Activated effector memory CD4-positive, alpha-beta T cell treated with anti-CD3 and anti-CD28 coated beads, Interleukin-2, amount 50 U/mL, for 16 hours (primary cell): ENCODE data around the gene CRYGB.
A peak's percentile ranks its signal among the peaks of the same experiment; 100 is the strongest.

Experiments
- DNase-seq: peaks from one replicate; pipeline ENCODE4 v3.0.0-alpha.2; 2020

CRYGB gene, protein sequence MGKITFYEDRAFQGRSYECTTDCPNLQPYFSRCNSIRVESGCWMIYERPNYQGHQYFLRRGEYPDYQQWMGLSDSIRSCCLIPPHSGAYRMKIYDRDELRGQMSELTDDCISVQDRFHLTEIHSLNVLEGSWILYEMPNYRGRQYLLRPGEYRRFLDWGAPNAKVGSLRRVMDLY

DNA sequence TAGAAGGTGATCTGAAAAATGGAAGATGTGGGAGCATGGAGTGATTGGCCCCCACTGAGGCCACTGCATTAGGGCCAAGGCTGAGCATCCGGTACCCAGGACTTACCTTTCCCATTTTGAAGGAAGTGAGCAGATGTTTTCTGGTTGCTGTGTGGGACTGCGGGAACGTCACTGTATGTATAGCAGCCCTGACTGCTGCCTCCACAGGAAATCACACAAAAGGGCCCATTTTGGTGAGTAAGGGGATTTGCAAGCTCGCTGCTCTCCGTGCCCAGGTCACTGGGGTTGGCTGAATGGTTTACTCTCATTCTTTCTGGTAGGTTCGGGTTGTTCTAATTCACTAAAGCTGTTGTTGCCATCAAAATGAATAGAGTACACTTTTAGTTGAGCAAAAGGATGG is at the start of gene CRYGB:
Gene CRYGB (minus strand): TSS at position 153 of the 400 bp plus-strand sequence. CDS start 38 bp downstream, at position 115.
- no peak for DNase-seq

DNA sequence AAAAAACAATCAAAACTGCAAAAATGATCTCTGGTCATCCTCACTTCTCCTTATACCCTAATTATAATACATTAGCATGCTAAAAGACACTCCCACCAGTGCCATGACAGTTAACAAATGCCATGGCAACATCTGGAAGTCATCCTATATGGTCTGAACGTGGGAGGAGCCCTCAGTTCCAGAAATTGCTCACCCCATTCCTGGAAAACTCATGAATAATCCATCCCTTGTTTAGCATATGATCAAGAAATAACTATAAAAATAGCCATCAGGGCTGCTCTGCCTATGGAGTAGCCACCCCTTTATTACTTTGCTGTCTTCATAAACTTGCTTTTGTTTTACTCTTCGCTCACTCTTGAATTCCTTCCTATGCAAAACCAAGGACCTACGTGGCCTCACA is 49.6 kb upstream of the CRYGB start:
- no peak for DNase-seq

DNA sequence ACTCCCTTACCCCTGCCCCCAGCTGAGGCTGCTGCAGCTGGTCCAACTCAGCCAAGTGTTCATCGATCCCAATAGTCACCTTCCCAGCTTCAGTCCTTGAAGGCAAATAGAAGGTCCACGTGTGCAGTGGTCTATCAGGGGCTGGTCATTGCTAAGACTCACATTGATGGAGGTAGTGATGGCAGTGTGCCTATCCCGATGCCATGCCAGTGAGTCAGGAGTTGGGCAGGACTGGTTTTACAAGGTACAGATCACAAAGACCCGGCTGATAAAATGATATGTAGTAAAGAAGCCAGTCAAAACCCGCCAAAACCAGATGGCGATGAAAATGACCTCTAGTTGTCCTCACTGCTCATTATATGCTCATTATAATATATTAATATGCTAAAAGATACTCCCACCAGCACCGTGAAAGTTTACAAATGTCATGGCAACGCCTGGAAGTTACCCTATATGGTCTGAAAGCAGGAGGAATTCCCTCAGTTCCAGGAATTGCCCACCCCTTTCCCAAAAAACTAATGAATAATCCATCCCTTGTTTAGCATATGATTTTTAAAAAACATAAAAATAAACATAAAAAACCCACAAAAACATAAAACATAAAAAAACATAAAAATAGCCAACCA is 46.8 kb upstream of the CRYGB start:
- DNase-seq, result no peak

GRCh38 chr2:208189810-208190503 is 44.0 kb upstream of the CRYGB start, which contains the start of gene C2orf80:
TSS of gene C2orf80 (minus strand) at chr2:208190030. CDS start at chr2:208186986, 3,044 bp downstream.
- no peak for DNase-seq

- DNase-seq, result no peak
Measured at GRCh38 chr2:208189069-208189809, 43.3 kb upstream of the CRYGB start.

DNA sequence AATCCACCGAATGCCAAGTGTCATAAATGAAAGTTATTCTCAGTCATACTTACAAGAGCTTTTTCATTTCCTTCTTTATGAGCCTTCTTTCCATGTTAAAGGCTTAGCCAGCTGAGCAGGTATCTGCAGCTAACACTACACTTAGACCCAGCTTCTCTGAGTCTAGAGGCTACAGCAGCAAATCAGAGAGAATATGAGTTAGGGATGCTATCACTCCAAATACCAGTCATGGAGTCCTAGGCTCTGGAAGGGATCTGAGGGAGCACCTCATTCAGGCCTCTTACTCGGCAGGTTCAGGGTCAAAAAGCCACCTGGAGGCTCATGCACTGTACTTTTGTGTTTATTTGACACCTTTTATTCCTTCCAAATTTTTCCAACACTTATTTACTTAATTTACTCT is 40.9 kb upstream of the CRYGB start:
- no peak for DNase-seq

GRCh38 chr2:208186465-208186864 is 40.5 kb upstream of the CRYGB start:
- DNase-seq, result no peak

DNA sequence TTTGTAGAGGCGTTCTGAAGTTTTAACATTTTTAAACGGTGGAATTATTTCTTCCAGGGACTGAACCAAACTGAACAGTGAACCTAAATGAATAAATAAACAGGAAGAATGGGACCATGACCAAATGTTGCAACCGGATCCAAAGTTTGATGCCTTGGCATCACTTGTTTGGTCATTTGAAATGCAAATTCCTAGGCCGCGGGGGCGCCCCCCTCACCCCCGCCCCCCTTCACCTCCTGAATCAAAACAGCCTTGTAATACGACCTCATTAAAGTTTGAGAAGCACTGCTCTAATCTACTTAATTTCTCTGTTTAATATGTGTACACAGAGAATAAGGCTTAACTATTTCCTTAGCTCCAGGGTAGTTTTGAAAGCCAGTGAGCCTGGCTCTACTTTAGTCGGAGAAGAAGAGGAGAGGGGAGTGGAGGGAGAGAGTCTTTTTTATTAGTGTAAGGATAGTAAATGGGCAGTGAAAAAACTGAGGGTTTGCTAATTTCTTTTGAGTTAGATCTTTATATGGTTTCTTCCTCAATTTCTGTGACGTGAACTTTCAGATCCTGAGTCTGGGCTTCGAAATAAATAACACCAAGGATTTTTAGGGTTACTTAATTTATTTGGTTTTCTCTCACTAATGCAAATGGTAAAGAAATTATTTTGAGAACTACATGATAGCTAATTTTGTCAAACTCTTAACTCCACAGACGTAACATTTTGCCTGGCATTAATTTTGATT is 38.2 kb upstream of the CRYGB start:
- DNase-seq, result no peak

GRCh38 chr2:208183526-208183925 is 37.6 kb upstream of the CRYGB start:
- DNase-seq, result no peak

- no peak for DNase-seq
Measured at GRCh38 chr2:208182835-208183234, 36.9 kb upstream of the CRYGB start.

- DNase-seq, result no peak
Measured at GRCh38 chr2:208179028-208179609, 33.2 kb upstream of the CRYGB start.

- DNase-seq, result no peak
Measured at GRCh38 chr2:208175840-208176153, 29.8 kb upstream of the CRYGB start.

- DNase-seq, result peak; percentile 79
Measured at GRCh38 chr2:208175069-208175839, 29.3 kb upstream of the CRYGB start.

DNA sequence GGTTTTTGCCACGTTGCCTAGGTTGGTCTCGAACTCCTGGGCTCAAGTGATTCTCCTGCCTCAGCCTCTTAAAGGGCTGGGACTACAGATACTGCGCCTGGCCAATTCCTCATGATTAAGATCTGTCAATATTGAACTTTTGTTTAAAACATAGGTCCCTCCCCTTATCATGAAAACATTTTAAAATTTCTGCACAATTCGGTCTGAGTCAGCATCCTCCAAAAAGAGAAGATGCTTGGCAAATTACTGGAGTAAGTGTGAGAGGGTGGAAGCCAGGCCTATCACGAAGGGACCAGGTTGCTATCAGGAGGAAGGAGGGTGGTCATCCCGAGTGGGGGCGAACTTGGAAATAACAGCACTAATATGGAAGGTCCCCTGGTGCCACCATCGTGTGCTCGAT is 28.2 kb upstream of the CRYGB start:
- DNase-seq, result no peak

- no peak for DNase-seq
Measured at GRCh38 chr2:208172125-208172524, 26.2 kb upstream of the CRYGB start.

DNA sequence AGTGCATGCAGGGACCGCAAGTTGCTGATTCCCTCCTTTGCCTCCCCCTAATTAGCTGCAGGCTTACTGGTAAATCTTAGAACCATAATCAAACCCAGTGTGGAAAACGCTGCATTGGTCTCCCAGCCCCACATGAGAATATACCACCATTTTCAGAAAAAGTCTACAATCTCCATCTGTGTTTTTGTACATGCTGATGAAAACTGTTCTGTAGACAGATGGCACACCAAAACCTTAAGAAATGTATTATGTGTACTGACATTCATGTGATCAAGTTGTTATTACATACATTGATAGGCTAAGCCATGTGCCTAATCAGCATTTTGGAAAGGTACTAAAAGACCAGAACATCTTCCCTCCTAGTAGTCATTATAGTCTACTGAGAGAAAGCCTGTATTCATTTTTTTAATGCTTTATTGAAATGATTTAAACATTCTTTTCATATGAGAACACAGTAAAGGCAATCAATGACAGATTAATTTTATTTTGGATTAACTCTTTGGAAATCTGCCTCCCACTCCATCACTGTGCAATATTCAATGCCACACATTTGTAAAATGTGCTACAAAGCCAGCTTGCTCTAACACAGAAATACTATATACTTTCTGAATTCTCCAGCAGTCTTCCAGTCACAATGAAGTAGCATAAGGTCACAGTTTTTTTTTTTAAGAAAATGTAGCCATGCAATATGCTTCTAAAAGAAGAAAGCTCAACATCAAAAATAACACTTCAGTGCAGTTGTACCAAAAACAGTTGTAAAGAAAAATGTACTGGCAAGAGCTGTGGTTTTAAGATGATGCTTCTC is 19.2 kb upstream of the CRYGB start:
- no peak for DNase-seq

GRCh38 chr2:208163489-208163888 is 17.5 kb upstream of the CRYGB start, which contains the start of gene CRYGA:
TSS of gene CRYGA (minus strand) at chr2:208163589. CDS start at chr2:208163556, 33 bp downstream.
- DNase-seq, result no peak

DNA sequence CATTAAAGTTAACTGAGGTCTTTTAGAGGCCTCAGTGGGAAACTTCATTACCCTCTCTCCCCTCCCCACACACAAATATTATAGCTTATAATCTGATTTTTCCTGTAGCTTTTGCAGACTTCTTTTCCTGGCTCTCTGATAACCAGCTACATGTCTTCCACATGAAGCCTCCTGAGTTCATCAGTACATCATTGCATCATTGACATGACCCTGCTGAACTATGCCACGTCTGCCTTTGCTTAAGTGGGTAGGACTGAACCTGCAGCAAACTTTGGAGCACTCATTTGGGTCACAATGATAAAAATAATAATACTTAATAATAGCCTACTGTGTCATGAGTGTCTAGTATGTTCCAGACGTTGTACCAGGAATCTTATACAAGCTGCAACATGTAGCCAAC is 10.5 kb upstream of the CRYGB start:
- DNase-seq, result no peak

DNA sequence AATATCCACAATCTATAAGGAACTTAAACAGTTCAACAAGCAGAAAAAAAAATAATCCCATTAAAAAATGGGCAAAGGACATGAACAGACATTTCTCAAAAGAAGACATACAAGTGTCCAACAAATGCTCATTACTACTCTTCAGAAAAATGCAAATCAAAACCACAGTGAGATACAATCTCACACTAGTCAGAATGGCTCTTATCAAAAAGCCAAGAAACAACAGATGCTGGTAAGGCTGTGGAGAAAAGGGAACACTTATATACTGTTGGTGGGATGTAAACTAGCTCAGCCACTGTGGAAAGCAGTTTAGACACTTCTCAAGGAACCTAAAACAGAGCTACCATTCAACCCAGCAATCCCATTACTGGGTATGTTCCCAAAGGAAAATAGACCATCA is 7.2 kb upstream of the CRYGB start:
- DNase-seq, result no peak

- no peak for DNase-seq
Measured at GRCh38 chr2:208150956-208151355, 5.0 kb upstream of the CRYGB start.

DNA sequence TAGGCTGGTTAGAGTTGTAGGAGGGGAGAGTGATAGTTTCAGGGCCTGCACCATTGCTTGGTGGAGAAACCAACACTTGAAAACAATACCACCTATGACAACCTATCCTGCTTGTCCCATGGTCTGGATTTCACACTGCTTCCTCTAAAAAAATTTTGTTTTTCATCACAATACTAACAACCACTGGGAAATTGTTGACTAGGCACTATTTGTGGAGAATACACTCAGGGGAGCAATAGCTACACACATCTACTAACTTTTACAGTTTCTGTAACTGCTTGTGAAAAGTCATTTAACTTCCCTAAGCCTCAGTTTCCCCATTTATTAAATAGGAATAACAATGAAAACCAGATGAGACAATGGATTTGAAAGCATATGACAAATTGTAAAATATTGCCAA is 4.1 kb upstream of the CRYGB start:
- no peak for DNase-seq
